NCI-H69 (cell line): ENCODE measurements around the gene DGKG.
A peak's percentile ranks its signal among the peaks of the same experiment; 100 is the strongest.

ENCODE experiments used
- DNase-seq: peaks from one replicate; lab custom pipeline; 2025; lab: John Stamatoyannopoulos, UW

DGKG gene

GRCh38 chr3:186318135-186318534, 43.9 kb downstream of the DGKG start:
- DNase-seq: no peak

GRCh38 chr3:186317478-186317877, 44.6 kb downstream of the DGKG start:
- no peak for DNase-seq

GRCh38 chr3:186316666-186317260, 45.3 kb downstream of the DGKG start:
- DNase-seq: no peak

GRCh38 chr3:186315581-186316354, 46.3 kb downstream of the DGKG start:
- DNase-seq: no peak

- no peak for DNase-seq
Observed at GRCh38 chr3:186314896-186315295, 47.1 kb downstream of the DGKG start.

GRCh38 chr3:186311441-186311840, 50.6 kb downstream of the DGKG start:
- DNase-seq: no peak

- DNase-seq: no peak
Observed at GRCh38 chr3:186308549-186308948, 53.5 kb downstream of the DGKG start.

- DNase-seq: no peak
Observed at GRCh38 chr3:186307594-186308221, 54.3 kb downstream of the DGKG start.

- no peak for DNase-seq
Observed at GRCh38 chr3:186305286-186305685, 56.7 kb downstream of the DGKG start.

- no peak for DNase-seq
Observed at GRCh38 chr3:186303965-186304364, 58.1 kb downstream of the DGKG start.

GRCh38 chr3:186299327-186299726, 62.7 kb downstream of the DGKG start:
- no peak for DNase-seq

GRCh38 chr3:186298876-186299275, 63.2 kb downstream of the DGKG start:
- no peak for DNase-seq

GRCh38 chr3:186290796-186291195, 71.2 kb downstream of the DGKG start:
- no peak for DNase-seq

- no peak for DNase-seq
Observed at GRCh38 chr3:186287711-186288110, 74.3 kb downstream of the DGKG start.

GRCh38 chr3:186286114-186286513, 75.9 kb downstream of the DGKG start:
- no peak for DNase-seq

- DNase-seq: no peak
Observed at GRCh38 chr3:186284661-186285060, 77.4 kb downstream of the DGKG start.

- DNase-seq: no peak
Observed at GRCh38 chr3:186284349-186284652, 77.7 kb downstream of the DGKG start.

GRCh38 chr3:186283651-186284348, 78.2 kb downstream of the DGKG start:
- no peak for DNase-seq

- no peak for DNase-seq
Observed at GRCh38 chr3:186283096-186283495, 78.9 kb downstream of the DGKG start.

- no peak for DNase-seq
Observed at GRCh38 chr3:186281176-186281575, 80.9 kb downstream of the DGKG start.

- no peak for DNase-seq
Observed at GRCh38 chr3:186280737-186281136, 81.3 kb downstream of the DGKG start.

GRCh38 chr3:186277268-186277909, 84.6 kb downstream of the DGKG start:
- peak; percentile 26 for DNase-seq
